HepG2 (cell line): Measurements from ENCODE around the gene TUBA4B. TPM values are rescaled to one million over a fixed set of nuclear protein-coding genes. Genes with fewer than 3 reads are reported as not detected.

Experiments
- CBFB ChIP-seq: sonication (generic); formaldehyde crosslinking; IDR thresholded peaks from 2 replicates; pipeline ENCODE4 v1.4.0; 2020; ENCODE audit warnings: missing genetic modification reagents
- CEBPG ChIP-seq: IDR thresholded peaks from 2 replicates; pipeline ENCODE4 v1.6.1; 2016
- ETV6 ChIP-seq: sonication (generic); formaldehyde crosslinking; conservative IDR thresholded peaks from 2 replicates; pipeline ENCODE4 v1.4.0; 2020; ENCODE audit warnings: missing genetic modification reagents
- GATAD1 ChIP-seq: IDR thresholded peaks from 2 replicates; pipeline ENCODE4 v1.6.1; 2016; ENCODE audit warnings: missing genetic modification reagents, missing compliant biosample characterization
- NR1H2 ChIP-seq: sonication (generic); formaldehyde crosslinking; IDR thresholded peaks from 2 replicates; pipeline ENCODE4 v1.8.1; 2022; ENCODE audit warnings: low read depth, missing genetic modification reagents, borderline replicate concordance
- SMC3 ChIP-seq: IDR thresholded peaks from 2 replicates; pipeline ENCODE4 v1.6.1; 2011; ENCODE audit warnings: low read length, improper control_type of control experiment
- ZNF292 ChIP-seq: sonication (generic); formaldehyde crosslinking; IDR thresholded peaks from 2 replicates; pipeline ENCODE4 v1.8.1; 2022; ENCODE audit warnings: mild to moderate bottlenecking, low read depth, missing genetic modification reagents, borderline replicate concordance
- ZNF557 ChIP-seq: sonication (generic); formaldehyde crosslinking; IDR thresholded peaks from 2 replicates; pipeline ENCODE4 v1.4.0; 2020; ENCODE audit warnings: missing genetic modification reagents
- ZNF878 ChIP-seq: sonication (generic); formaldehyde crosslinking; IDR thresholded peaks from 2 replicates; pipeline ENCODE4 v1.8.1; 2023; ENCODE audit warnings: mild to moderate bottlenecking, missing genetic modification reagents, moderate library complexity
- ZSCAN21 ChIP-seq: sonication (generic); formaldehyde crosslinking; IDR thresholded peaks from 2 replicates; pipeline ENCODE4 v1.8.0; 2022; ENCODE audit warnings: mild to moderate bottlenecking, missing genetic modification reagents, moderate library complexity, borderline replicate concordance
- polyA plus RNA-seq, 8 experiments: library from polyadenylated mRNA; depleted of rRNA in 3 of 8; stranded (reverse) in 7 of 8; unstranded in 1 of 8; fragments of >200 nt; fragmentation: Illumina TruSeq in 4 of 8; extraction: Trizol in 4 of 8; gene quantifications; 2 replicates each; pipeline versions ENCODE4 v1.2.1 to v1.2.3, GENCODE V29; 2011 to 2016; ENCODE audit warnings: low read depth in 4 of 8, missing spikeins in 1 of 8, mixed read lengths in 1 of 8; ENCODE audit not compliant: insufficient read depth in 1 of 8
- total RNA-seq, 5 experiments: library from RNA; depleted of rRNA; stranded (reverse); fragments of >200 nt; fragmentation: Illumina TruSeq; extraction: Trizol; gene quantifications; 2 replicates each; pipeline ENCODE4 v1.2.3, GENCODE V29; 2016; ENCODE audit warnings: low read depth in 1 of 5
- TF ChIP-seq, protein P1 (sequence below): sonication (generic); formaldehyde crosslinking; IDR thresholded peaks from 2 replicates; pipeline ENCODE4 v1.5.1; 2020; ENCODE audit warnings: mild to moderate bottlenecking, moderate library complexity, missing genetic modification reagents
- TF ChIP-seq, protein P2 (sequence below), 2 experiments: sonication (generic) in 1 of 2; formaldehyde crosslinking in 1 of 2; IDR thresholded peaks; 2 replicates each; pipeline versions ENCODE4 v1.4.0 to v1.6.1; 2016 to 2020; ENCODE audit warnings: borderline replicate concordance in 1 of 2, low read depth in 1 of 2, mild to moderate bottlenecking in 1 of 2, missing genetic modification reagents in 1 of 2
- TF ChIP-seq, protein P3 (sequence below): IDR thresholded peaks from 2 replicates; pipeline ENCODE4 v1.4.0; 2020; ENCODE audit warnings: mild to moderate bottlenecking, missing genetic modification reagents
- TF ChIP-seq, protein P4 (sequence below): sonication (generic); formaldehyde crosslinking; IDR thresholded peaks from 2 replicates; pipeline ENCODE4 v1.4.0; 2020; ENCODE audit warnings: mild to moderate bottlenecking, low read depth, missing genetic modification reagents

TUBA4B gene
- total and polyA plus RNA-seq, 2 of the 13 experiments (the other 11 are each of a cell fraction or from before 2014, with no cell fraction given), result 0.18 to 0.22 TPM

DNA sequence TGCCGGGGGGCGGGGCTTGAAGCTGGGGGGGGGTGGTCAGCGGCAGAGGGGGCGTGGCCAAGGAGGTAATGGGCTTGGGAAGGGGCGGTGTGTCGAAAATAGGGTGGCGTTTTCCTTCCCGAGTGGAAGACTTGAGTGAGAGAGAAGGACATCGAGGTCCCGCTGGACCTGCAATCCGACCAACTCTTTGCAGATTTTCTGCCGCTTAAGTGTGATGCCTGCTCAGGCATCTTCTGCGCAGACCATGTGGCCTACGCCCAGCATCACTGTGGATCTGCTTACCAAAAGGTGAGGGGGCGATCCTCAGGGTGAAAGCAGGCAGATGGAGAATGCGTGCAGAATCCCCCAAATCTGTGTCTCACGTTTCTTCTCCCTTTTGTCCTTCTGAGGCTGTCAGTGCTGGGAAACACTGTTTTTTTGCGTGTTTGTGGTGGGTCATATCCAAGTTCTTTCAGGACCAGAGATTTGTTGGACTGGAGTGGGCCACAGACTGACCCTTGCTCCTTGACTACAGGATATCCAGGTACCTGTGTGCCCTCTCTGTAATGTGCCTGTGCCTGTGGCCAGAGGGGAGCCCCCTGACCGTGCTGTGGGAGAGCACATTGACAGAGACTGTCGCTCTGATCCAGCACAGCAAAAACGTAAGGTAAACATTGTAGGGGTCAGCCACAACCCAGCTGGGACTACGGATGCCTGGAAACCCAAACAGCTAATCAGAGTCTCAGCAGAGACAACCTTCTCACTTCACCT lies 45.7 kb upstream of the TUBA4B start (continued):
- TF ChIP-seq, protein P1, sequence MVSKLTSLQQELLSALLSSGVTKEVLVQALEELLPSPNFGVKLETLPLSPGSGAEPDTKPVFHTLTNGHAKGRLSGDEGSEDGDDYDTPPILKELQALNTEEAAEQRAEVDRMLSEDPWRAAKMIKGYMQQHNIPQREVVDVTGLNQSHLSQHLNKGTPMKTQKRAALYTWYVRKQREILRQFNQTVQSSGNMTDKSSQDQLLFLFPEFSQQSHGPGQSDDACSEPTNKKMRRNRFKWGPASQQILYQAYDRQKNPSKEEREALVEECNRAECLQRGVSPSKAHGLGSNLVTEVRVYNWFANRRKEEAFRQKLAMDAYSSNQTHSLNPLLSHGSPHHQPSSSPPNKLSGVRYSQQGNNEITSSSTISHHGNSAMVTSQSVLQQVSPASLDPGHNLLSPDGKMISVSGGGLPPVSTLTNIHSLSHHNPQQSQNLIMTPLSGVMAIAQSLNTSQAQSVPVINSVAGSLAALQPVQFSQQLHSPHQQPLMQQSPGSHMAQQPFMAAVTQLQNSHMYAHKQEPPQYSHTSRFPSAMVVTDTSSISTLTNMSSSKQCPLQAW (CRISPR knock-in tag), result peak; percentile 62; the same call in 1 of the 2 replicates
- TF ChIP-seq ZNF557 (CRISPR knock-in tag) (no peak), ETV6 (CRISPR knock-in tag) (no peak), GATAD1 (CRISPR knock-in tag) (peak; percentile 18; the same call in 1 of the 2 replicates), CBFB (CRISPR knock-in tag) (no peak; the same call in 1 of the 2 replicates), ZSCAN21 (CRISPR knock-in tag) (no peak), NR1H2 (CRISPR knock-in tag) (no peak), ZNF878 (CRISPR knock-in tag) (no peak), ZNF292 (CRISPR knock-in tag) (no peak), SMC3 (no peak), CEBPG (CRISPR knock-in tag) (no peak)
- TF ChIP-seq, protein P2, sequence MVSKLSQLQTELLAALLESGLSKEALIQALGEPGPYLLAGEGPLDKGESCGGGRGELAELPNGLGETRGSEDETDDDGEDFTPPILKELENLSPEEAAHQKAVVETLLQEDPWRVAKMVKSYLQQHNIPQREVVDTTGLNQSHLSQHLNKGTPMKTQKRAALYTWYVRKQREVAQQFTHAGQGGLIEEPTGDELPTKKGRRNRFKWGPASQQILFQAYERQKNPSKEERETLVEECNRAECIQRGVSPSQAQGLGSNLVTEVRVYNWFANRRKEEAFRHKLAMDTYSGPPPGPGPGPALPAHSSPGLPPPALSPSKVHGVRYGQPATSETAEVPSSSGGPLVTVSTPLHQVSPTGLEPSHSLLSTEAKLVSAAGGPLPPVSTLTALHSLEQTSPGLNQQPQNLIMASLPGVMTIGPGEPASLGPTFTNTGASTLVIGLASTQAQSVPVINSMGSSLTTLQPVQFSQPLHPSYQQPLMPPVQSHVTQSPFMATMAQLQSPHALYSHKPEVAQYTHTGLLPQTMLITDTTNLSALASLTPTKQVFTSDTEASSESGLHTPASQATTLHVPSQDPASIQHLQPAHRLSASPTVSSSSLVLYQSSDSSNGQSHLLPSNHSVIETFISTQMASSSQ (IDR thresholded peaks at IDR 0.05; ENCODE audit: low read depth), result no peak
- TF ChIP-seq, protein P2 (CRISPR knock-in tag; IDR thresholded peaks at IDR 0.05; ENCODE audit: borderline replicate concordance), result 0 out of 2 replicates have a peak, but pooled peaks have one; percentile 6
- TF ChIP-seq, protein P3, sequence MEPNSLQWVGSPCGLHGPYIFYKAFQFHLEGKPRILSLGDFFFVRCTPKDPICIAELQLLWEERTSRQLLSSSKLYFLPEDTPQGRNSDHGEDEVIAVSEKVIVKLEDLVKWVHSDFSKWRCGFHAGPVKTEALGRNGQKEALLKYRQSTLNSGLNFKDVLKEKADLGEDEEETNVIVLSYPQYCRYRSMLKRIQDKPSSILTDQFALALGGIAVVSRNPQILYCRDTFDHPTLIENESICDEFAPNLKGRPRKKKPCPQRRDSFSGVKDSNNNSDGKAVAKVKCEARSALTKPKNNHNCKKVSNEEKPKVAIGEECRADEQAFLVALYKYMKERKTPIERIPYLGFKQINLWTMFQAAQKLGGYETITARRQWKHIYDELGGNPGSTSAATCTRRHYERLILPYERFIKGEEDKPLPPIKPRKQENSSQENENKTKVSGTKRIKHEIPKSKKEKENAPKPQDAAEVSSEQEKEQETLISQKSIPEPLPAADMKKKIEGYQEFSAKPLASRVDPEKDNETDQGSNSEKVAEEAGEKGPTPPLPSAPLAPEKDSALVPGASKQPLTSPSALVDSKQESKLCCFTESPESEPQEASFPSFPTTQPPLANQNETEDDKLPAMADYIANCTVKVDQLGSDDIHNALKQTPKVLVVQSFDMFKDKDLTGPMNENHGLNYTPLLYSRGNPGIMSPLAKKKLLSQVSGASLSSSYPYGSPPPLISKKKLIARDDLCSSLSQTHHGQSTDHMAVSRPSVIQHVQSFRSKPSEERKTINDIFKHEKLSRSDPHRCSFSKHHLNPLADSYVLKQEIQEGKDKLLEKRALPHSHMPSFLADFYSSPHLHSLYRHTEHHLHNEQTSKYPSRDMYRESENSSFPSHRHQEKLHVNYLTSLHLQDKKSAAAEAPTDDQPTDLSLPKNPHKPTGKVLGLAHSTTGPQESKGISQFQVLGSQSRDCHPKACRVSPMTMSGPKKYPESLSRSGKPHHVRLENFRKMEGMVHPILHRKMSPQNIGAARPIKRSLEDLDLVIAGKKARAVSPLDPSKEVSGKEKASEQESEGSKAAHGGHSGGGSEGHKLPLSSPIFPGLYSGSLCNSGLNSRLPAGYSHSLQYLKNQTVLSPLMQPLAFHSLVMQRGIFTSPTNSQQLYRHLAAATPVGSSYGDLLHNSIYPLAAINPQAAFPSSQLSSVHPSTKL (CRISPR knock-in tag), result no peak
- TF ChIP-seq, protein P4, sequence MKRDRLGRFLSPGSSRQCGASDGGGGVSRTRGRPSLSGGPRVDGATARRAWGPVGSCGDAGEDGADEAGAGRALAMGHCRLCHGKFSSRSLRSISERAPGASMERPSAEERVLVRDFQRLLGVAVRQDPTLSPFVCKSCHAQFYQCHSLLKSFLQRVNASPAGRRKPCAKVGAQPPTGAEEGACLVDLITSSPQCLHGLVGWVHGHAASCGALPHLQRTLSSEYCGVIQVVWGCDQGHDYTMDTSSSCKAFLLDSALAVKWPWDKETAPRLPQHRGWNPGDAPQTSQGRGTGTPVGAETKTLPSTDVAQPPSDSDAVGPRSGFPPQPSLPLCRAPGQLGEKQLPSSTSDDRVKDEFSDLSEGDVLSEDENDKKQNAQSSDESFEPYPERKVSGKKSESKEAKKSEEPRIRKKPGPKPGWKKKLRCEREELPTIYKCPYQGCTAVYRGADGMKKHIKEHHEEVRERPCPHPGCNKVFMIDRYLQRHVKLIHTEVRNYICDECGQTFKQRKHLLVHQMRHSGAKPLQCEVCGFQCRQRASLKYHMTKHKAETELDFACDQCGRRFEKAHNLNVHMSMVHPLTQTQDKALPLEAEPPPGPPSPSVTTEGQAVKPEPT, result 0 out of 2 replicates have a peak, but pooled peaks have one; percentile 39
